PC-9 (cell line): ENCODE results near the gene PKNOX1. TPM values are rescaled to one million over a fixed set of nuclear protein-coding genes. Genes with fewer than 3 reads are reported as not detected.

ENCODE experiments used
- BruUV-seq: library from RNA; stranded (reverse); fragments of 400-500 nt; replicated peaks from 2 replicates; lab custom pipeline; 2021; lab: Mats Ljungman, UMichigan
- CTCF ChIA-PET: fragments of 300-600 bp; sonication (Branson Sonifier 250); formaldehyde crosslinking; loops from one replicate; lab custom pipeline; 2022; ENCODE audit warnings: antibody characterized with exemption; lab: Charles Lee
- POLR2A ChIA-PET: fragments of 300-600 bp; sonication (Branson Sonifier 250); formaldehyde crosslinking; loops from one replicate; lab custom pipeline; 2022; ENCODE audit warnings: antibody characterized with exemption; ENCODE audit not compliant: unreplicated experiment; lab: Charles Lee
- DNase-seq, 2 experiments: peaks; one replicate each; pipeline versions ENCODE4 v3.0.0 to v3.0.0-alpha.2; 2015 to 2022; ENCODE audit warnings: mixed read lengths in 1 of 2
- H2AFZ ChIP-seq: fragments of 200-600 bp; sonication (generic); 2 replicates; pipeline ENCODE4 v1.8.1; 2017; ENCODE audit warnings: antibody characterized with exemption
- H3F3A ChIP-seq: fragments of 200-600 bp; sonication (generic); 2 replicates; pipeline ENCODE4 v1.8.1; 2017; ENCODE audit warnings: antibody characterized with exemption, mild to moderate bottlenecking, low read depth; ENCODE audit not compliant: insufficient read depth
- H3K27ac ChIP-seq: fragments of 200-600 bp; sonication (generic); 2 replicates; pipeline ENCODE4 v1.6.1; 2016; ENCODE audit warnings: mixed run types
- H3K27me3 ChIP-seq: fragments of 200-600 bp; sonication (generic); 2 replicates; pipeline ENCODE4 v1.6.1; 2016; ENCODE audit warnings: low read depth, mixed run types; ENCODE audit not compliant: insufficient read depth
- H3K36me3 ChIP-seq: fragments of 200-600 bp; sonication (generic); 2 replicates; pipeline ENCODE4 v1.6.1; 2016; ENCODE audit warnings: low read depth, mixed run types
- H3K4me1 ChIP-seq: fragments of 200-600 bp; sonication (generic); replicated peaks from 2 replicates; pipeline ENCODE4 v1.6.1; 2016; ENCODE audit warnings: mixed run types; ENCODE audit not compliant: insufficient read depth
- H3K4me2 ChIP-seq: fragments of 200-600 bp; sonication (generic); 2 replicates; pipeline ENCODE4 v1.6.1; 2017; ENCODE audit warnings: mixed run types
- H3K4me3 ChIP-seq: fragments of 200-600 bp; sonication (generic); 2 replicates; pipeline ENCODE4 v1.6.1; 2016; ENCODE audit warnings: mixed run types
- H3K79me2 ChIP-seq: fragments of 200-600 bp; sonication (generic); 2 replicates; pipeline ENCODE4 v1.6.1; 2017; ENCODE audit warnings: low read depth, mixed run types
- H3K9me2 ChIP-seq: fragments of 200-600 bp; sonication (generic); 2 replicates; pipeline ENCODE4 v1.8.1; 2017; ENCODE audit warnings: mild to moderate bottlenecking; ENCODE audit not compliant: insufficient read depth
- H3K9me3 ChIP-seq: fragments of 200-600 bp; sonication (generic); 2 replicates; pipeline ENCODE4 v1.8.1; 2016; ENCODE audit warnings: low read depth; ENCODE audit not compliant: insufficient read depth
- H4K20me1 ChIP-seq: fragments of 200-600 bp; sonication (generic); 2 replicates; pipeline ENCODE4 v1.8.1; 2017; ENCODE audit not compliant: insufficient read depth
- CTCF ChIP-seq: fragments of 200-600 bp; sonication (generic); conservative IDR thresholded peaks from 2 replicates; pipeline ENCODE4 v1.6.1; 2017; ENCODE audit warnings: mixed run types, antibody characterized with exemption, mild to moderate bottlenecking, moderate library complexity
- EZH2 ChIP-seq: fragments of 200-600 bp; sonication (generic); IDR thresholded peaks from 2 replicates; pipeline ENCODE4 v1.8.0; 2017; ENCODE audit warnings: antibody characterized with exemption, low read depth
- intact Hi-C: fragments of 100-400 bp; cut with micrococcal nuclease; formaldehyde crosslinking; loops from one replicate; pipeline ENCODE4 v1.10.0; 2022; ENCODE audit not compliant: unreplicated experiment
- total RNA-seq: library from RNA; stranded (reverse); gene quantifications from 2 replicates; pipeline ENCODE4 v1.2.3, GENCODE V29; 2021

PKNOX1 gene
- total RNA-seq, 1 experiment from 2014 or later: 17.1 TPM

- no peak overlapping the region for H2AFZ ChIP-seq
- intact Hi-C loops: no loop called here
- POLR2A ChIA-PET: no interaction called here
- H3F3A ChIP-seq: no peaks in the 10 kb centered on the region
- no peak for DNase-seq
- H3K27me3 ChIP-seq: no peaks in the 10 kb centered on the region
- H3K9me3 ChIP-seq: no peaks in the 10 kb centered on the region
- no peaks in the 10 kb centered on the region for H3K9me2 ChIP-seq
- CTCF ChIA-PET: no interaction called here
- TF ChIP-seq CTCF (no peak), EZH2 (no peak)
- 0 out of 2 replicates have a peak, but pooled peaks cover 1% of the 10 kb centered on the region for H3K36me3 ChIP-seq
- no peak overlapping the region for H3K4me2 ChIP-seq
- H3K79me2 ChIP-seq: peaks cover 16% of the 10 kb centered on the region
- no peak overlapping the region for H3K4me3 ChIP-seq
- peaks cover 18% of the 10 kb centered on the region for H3K4me1 ChIP-seq
- BruUV-seq: no TSS peak
- no peak overlapping the region for H3K27ac ChIP-seq
- H4K20me1 ChIP-seq: no peaks in the 10 kb centered on the region
These were observed 2.5 kb upstream of the PKNOX1 start for GRCh38 chr21:42971897-42972275.

GRCh38 chr21:42973309-42973990 is 912 bp upstream of the PKNOX1 start:
- no peaks in the 10 kb centered on the region for H3K27me3 ChIP-seq
- 0 out of 2 replicates have a peak, but pooled peaks cover 5% of the 10 kb centered on the region for H3K36me3 ChIP-seq
- intact Hi-C loops: no loop called here
- H3F3A ChIP-seq: no peaks in the 10 kb centered on the region
- H3K9me2 ChIP-seq: no peaks in the 10 kb centered on the region
- peak overlapping the region; percentile 75 for H3K4me3 ChIP-seq
- H4K20me1 ChIP-seq: no peaks in the 10 kb centered on the region
- TF ChIP-seq EZH2 (no peak), CTCF (no peak)
- H2AFZ ChIP-seq: peak overlapping the region; percentile 93
- H3K79me2 ChIP-seq: peaks cover 30% of the 10 kb centered on the region
- H3K9me3 ChIP-seq: no peaks in the 10 kb centered on the region
- no peak for DNase-seq
- ChIA-PET POLR2A (no interaction called here), CTCF (interaction anchor here (0.9 kb wide), 1 partner anchor 18 kb away, joined by 4 read pairs; no protein-coding TSS in a partner anchor)
- BruUV-seq: TSS peak; percentile 96
- peaks cover 18% of the 10 kb centered on the region for H3K4me1 ChIP-seq
- H3K4me2 ChIP-seq: peak overlapping the region; percentile 93
- peak overlapping the region; percentile 67 for H3K27ac ChIP-seq

GRCh38 chr21:42974832-42975820 is 764 bp downstream of the PKNOX1 start:
- peak overlapping the region; percentile 89 for H3K4me2 ChIP-seq
- CTCF ChIA-PET: no interaction called here
- H3K9me2 ChIP-seq: no peaks in the 10 kb centered on the region
- H2AFZ ChIP-seq: peak overlapping the region; percentile 79
- BruUV-seq: no TSS peak
- intact Hi-C loops: loop anchor here (1.0 kb wide), 1 partner anchor 20 kb away; no protein-coding TSS in a partner anchor
- H3K4me3 ChIP-seq: peak overlapping the region; percentile 81
- H3K27ac ChIP-seq: peak overlapping the region; percentile 54
- 0 out of 2 replicates have a peak, but pooled peaks cover 5% of the 10 kb centered on the region for H3F3A ChIP-seq
- H3K4me1 ChIP-seq: peaks cover 18% of the 10 kb centered on the region
- DNase-seq: peak; percentile 9 to 40
- POLR2A ChIA-PET: interaction anchor here (0.7 kb wide), 1 partner anchor 19 kb away, joined by 3 read pairs; no protein-coding TSS in a partner anchor
- no peaks in the 10 kb centered on the region for H4K20me1 ChIP-seq
- TF ChIP-seq CTCF (no peak), EZH2 (no peak)
- no peaks in the 10 kb centered on the region for H3K27me3 ChIP-seq
- peaks cover 31% of the 10 kb centered on the region for H3K79me2 ChIP-seq
- H3K36me3 ChIP-seq: 0 out of 2 replicates have a peak, but pooled peaks cover 5% of the 10 kb centered on the region
- H3K9me3 ChIP-seq: no peaks in the 10 kb centered on the region
